Activated gamma-delta T cell treated with anti-CD3 and anti-CD28 coated beads, Interleukin-2, amount 50 U/mL, for 16 hours (primary cell): ENCODE measurements around the gene STXBP6.
"Not testable (repeated sequence)": the region's sequence is repeated elsewhere in the genome, so short reads cannot be mapped to it uniquely, and the experiment has no call there.

Experiments
- DNase-seq: peaks from one replicate; pipeline ENCODE4 v3.0.0-alpha.2; 2020; ENCODE audit warnings: low read depth

The STXBP6 gene

DNA sequence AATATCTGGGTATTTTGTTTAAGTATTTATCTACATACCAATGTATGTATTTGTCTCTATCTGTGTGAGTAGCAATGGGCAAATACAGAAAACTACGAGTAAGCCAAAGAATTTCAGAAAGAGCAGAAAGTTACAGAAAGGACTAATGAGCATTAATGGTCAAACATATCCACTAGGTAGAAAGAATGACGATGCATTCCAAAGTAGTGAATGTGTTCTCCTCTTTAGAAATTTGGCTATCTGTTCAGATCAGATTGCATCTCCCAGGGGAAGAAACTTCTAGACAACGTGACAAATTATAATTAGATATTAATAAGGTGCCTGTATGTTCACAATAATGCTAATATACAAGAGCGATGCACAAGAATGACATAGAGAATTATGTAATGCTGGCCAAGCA, 221.5 kb downstream of the STXBP6 start:
- no peak for DNase-seq

DNA sequence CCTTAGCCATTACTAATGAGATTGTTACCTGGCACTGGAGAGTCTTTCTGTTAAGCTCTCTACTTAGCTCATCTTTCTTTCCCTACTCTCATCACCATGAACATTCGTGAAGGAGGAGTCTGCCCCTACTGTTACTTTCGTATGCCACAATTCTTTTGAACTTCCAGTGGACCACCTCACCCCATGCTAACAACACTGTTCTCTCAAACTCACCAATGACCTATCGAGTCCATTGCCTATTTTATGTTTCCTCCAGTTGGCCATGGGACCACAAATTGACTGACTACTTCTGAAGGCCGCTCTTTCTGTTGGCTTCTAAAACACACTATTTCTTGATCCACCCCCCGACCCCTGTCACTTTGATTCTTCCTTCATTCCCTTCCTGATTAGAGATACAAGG, 223.6 kb downstream of the STXBP6 start:
- no peak for DNase-seq

DNA sequence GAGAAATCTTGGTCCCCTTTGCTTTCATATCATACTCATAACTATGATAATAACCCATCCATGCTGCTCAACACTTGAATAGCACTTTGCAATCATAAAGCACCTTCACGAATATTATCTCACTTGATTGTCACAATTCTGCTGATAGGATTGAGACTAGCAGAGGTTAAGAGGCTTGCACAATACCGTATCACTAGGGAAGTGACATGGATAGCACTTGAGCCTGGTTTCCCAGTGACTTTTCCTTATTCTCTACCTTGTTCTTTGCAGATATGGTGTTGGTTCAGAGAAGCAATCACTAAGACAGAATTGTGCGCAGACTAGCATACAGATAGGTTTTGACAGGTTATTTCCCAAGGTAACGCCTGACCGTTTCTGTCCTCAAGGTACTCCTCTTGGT, 229.3 kb downstream of the STXBP6 start:
- DNase-seq: no peak

DNA sequence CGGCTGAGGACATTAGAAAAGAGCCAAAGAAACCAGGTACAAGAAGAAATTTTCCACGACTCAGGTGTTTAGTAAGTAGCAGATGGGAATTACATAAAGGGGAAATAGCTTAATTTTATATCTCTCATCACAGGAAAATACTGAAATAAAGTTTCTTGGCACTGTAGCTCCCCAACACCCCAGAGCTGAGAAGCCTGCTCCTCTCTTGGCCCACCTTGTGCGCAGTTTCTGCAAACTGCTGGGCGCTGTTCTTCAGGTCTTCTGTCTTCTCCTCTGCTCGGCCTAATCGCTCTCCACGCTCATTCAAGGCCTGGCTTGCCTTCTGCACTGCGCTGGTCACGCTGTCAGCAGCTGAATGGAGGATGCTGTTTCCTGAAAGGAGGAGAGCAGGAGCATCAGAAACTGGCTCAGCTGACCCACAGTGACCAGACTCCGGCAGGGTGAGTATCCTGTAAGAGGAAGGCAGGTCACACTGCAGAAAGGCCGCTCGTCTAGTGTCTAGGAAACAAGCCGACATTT, 231.1 kb downstream of the STXBP6 start:
- DNase-seq: no peak

DNA sequence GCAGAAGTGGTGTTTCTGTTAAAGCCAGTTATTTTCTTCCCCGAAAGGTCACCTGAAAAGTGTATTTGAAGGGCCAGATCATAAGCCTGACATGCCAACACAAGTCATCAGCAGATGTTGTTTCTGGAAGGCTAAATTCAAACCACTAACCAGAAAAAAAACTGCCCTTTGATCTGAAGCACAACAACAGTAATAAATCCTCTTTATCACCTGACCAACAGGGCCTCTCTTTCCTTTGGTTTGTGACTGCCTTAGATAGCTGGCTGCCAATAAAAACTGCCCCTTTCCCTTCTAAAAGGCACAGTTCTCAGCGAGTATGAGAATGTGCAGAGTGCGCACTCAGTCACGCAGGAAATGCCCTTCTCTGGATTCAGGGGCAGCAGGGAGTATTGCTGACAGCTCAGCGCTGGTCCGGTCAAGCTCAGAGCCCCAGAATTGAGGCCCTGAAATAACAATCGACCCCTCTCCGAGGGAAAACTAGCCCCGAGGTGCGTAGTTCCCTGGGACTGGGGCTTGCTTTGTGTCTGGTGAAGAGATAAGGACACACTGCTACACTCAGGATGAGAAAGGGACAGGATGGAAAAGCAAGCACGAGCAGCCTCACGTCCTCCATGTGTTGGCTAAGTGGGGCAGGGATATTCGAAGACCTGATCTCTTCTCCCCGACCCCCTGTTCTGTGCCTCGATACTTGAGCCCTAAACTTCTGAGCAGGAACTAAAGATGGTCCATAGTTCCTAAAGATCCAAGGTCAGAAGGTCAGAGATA, 231.7 kb downstream of the STXBP6 start:
- DNase-seq: no peak

DNA sequence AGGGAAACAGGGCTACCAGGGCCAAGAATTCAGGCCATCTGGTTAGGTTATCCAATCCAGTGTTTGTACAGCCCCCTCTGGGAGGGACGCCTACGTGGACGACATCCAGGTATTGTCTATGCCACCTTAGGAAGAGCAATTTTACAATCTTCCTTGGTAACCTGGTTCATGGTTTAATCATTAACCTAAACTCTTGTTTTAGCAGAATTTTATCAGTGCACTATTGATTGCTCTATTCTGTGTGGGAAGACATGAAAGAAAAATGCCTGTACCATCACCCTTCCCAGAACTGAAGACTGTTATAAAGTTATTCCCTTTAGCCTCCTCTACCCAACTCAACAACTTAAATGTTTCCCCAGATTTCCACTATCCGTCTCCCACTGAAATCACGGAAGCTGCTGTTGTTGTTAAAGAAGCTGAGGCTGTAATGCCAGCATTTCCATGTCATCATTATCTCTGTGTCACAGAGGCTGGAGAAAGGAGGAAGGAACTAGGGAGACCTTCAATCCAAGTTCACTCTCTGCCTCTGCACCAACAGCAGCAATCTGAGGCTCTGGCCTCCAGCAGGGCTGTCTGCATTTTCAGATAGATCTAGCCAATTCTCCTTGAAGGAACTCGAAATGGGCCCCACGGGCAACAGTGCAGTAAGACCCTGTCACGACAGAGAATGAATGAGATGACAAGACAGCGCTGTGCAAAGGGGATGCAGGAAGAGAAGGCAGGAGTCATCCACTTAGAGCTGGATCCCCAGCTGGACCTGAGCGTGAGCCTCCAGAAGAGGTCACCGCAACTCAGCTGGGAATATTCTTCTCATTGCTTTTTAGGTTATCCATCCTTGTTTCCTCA, 232.5 kb downstream of the STXBP6 start:
- DNase-seq: no peak

DNA sequence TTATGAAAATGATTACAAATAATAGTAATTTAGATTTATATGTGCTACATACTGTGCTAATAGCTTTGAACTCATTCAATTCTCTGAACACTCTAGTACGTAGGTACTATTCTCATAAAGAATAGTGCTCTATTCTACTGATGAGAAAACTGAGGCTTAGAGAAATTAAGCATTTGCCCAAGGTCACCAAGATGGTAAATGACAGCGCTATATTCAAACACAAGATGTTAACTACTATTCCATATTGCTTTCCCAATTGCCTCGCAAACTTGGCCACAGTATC, 233.1 kb downstream of the STXBP6 start:
- no peak for DNase-seq

DNA sequence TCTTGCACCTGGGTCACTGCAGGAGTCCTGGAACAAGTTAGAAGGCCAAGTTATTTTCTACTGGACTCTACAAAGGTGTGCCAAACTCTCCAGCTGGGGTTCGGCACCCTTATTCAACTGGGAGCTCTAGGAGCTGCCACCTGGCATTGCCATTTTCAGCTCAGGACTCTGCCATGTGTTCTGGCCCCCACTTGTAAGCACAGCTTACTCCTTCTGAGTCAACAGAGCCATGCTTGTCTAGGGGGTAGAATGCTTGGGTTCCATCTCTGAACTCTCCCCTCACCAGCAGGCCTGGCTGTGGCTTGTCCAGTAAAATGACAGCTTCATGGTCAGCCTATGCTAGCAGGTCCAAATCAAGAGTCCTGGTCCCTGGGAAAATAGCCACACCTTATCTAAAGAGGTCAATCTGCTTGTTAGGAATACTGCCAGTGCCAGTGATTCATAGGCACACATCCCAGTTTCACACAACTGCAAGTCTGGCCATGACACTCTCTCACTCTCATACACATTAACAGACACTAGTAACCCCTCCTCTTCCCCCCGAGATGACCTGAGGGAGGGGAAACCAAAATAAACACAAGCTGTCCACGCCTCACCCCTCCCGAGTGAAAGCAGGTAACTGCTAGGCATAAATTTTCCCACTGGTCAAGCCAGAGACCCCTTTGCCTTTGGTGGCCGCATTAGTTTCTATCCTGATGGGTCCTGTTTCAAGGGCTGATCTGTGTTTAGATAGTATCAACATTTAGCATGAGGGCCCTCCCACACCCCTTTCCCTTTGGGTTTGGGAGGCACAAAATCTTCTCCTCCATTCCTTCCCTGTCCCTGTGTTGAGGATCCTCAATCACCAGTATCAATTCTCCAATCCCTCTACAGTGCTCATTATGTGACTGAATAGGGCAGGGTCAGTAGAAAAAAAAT, 233.7 kb downstream of the STXBP6 start:
- no peak for DNase-seq

DNA sequence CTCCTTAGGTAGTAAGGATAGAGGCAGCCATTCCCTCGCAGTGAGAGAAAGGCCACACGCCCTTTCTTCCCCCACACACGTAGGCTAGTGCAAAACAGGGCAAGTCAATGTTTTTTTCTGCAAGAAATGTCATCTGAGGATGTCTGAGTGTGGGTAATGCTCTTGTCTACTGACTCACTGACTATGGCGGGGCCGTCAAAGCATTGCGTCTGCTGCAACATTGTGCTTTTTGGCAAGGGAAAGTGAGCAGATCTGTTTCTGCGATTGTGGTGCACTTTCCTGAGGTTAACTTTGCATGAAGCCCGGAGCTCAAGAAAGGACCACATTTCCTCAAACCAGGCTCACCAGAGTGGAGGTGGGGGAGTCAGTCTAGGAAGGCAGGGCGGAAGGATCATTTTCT, 234.4 kb downstream of the STXBP6 start:
- no peak for DNase-seq

DNA sequence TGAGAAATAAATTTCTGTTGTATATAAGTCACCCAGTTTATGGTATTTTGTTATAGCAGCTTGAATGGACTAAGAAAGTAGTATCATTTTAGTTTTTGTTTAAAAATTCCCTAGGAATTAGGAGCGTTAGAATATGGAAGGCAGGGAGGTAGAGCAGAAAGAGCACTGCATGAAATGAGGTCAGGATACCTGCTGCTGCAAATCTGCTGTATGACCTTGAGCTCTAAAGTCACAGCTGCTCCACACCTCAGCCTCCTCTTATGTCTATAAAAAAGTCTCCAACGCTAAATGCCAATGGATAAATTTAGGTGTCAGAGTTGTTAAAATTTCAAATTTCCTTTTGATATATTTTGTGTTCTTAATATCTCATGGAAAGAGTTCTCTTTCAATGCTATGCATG, 235.0 kb downstream of the STXBP6 start:
- DNase-seq: no peak

DNA sequence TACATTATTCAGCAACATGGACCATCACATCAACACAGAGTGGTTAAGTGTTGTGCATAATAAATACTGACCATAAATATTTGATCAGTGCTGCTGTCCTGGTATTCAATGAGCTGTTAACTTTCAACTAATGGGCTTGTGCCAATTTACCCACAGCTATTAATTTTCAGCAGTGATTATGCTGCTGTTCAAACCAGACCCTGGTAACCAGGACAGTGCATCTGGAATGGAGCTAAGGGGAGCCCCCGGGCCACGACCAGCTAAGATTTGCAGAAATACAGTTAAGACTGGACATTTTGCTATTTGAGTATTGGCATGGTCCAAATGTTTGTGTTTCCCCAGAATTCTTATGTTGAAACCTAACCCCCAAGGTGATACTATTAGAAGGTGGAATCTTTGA, 235.6 kb downstream of the STXBP6 start:
- DNase-seq: no peak

DNA sequence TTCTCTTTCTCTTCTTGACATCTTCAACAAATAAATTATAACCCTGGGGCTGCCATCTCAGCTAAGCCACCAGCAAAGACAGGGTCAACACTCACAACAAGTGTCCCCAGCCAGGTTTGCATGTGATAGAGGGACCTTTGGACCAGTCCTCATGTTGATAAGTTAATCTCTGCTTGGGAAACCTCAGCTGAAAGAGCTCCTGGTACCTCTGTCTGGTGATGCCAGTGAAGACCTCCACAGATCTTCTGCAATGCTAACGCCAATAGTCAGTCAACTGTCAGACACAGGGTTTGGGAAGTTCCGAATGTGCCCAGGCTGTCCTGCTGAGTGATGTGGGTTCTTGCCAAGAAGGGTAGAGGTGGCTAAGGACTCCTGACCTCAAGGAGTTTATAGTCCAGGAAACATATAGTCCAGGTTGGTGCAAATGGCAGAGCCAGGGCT, 236.1 kb downstream of the STXBP6 start:
- no peak for DNase-seq

DNA sequence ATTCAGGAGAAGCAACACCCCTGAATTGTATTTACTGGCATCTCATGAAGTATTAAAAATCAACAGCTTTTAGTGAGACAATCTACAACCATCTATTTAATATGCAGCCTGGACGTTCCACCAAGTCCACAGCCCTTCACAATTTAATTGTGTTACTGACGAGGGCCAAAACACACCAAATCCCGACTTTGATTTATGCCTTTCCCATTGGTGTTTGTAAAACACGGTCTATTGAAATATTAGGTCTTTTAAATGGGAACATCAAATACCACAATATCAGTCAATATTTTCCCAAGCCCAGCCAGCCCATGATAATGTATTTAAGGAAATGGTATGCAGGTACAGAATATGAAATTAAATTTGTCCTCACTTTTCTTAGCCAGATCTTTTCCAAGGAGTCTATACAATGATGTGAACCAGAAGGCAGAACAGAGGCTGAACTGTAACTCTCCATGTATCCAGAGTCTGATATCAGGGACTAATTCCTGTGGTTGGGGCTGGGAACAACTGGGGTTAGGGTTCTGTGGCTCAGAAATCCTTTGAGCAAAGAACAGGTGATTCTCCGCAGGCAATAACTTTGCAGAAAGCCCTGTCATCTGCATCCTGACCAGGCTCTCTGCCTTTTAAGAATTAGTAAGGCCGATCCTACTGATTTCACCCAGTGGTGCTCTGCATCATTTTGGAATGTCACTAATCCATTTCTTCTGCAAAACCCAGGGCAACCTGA, 236.7 kb downstream of the STXBP6 start:
- DNase-seq: no peak

DNA sequence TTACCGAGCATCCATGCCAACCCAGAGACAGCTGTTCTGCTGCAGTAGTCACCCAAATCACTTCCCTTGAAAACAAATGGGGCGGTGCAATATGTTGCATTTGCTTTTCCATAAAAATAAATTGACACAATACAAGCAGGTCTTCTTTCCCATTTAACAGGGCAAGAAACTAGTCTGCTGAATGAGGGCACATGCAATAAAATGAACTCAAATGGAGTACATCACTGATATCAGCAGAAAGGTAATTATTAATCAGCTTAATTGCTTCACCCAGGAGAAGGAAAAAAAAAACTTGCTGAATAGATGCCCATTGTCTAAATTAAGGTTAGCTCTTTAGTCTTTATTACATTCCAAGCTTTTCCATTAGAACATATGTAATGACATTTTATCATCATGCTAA, 240.8 kb downstream of the STXBP6 start:
- no peak for DNase-seq

DNA sequence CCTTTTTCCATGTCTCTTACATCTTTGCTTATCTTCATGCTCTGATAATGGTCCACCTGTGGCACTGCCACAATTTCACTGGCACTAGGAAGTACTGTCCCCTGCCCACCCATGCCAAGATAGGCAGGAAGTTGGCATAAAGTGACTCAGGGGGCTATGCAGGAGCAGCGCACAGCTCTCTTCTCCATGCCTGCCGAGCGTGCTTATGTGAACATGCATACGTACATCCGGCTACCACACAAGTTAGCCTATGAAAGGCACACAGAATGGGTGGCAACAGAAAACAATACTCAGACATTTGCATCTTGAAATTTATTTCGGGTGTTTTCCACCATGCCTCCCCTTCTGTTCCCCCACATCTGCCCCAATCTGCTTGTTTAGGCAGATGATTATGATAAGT, 241.5 kb downstream of the STXBP6 start:
- no peak for DNase-seq

DNA sequence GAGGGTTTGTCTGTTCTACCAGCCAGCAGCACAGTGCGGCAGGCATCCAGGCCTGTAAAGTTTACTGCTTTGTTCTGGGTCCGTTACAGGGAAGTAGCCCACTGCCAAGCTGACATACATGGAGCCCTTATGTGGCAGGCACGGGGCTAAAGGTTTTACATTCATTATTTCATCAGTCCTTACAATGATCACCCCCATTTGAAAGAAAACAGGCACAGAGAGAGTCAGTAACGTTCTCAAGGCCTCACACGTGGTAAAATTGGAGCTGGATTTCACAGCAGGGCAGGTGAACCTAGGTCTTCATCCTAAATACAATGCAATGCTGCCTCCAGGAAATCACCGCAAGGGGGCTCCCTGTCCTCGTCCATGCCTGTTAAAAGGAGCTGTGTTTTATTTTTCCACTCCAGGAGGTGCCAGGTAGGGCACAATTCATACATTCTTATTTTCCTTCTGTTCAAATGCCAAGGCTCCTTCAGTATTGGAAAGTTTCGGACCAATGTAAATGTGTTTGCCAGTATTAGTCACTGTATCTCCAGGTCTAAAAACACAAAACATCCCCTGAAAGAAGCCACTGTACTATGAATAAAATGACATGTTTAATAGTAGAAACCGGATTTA, 243.8 kb downstream of the STXBP6 start:
- no peak for DNase-seq

DNA sequence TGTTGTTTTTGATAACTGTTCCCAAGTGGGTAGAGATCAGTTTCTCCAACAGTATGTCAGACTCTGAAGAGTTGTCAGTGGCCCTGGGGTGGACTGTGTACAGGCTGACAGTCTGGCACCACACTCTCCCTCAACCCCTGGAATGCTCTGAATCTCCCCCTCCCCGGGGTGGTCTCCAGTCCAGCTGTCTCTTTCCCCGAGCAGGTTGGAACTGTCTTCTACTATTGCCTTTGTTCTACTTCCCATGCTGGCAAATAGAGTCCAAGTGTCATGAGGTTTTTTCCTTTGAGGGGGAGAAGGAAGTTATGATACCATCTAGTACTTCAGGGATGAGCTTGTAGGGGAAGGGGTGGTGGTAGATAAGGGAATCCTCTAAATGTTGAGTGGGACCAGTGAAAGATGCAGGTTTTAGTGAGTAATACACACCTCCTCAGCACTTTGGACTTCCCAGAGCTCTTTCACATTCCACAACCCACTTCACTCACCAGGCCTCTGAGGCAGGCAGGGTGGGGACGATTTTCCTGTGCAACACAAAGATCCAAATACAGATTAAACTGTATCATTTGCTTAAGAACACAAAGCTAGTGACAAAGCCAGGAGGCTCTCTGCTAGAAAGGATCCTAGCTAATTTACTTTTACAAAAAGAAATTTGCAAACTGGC, 245.3 kb downstream of the STXBP6 start:
- DNase-seq: no peak

DNA sequence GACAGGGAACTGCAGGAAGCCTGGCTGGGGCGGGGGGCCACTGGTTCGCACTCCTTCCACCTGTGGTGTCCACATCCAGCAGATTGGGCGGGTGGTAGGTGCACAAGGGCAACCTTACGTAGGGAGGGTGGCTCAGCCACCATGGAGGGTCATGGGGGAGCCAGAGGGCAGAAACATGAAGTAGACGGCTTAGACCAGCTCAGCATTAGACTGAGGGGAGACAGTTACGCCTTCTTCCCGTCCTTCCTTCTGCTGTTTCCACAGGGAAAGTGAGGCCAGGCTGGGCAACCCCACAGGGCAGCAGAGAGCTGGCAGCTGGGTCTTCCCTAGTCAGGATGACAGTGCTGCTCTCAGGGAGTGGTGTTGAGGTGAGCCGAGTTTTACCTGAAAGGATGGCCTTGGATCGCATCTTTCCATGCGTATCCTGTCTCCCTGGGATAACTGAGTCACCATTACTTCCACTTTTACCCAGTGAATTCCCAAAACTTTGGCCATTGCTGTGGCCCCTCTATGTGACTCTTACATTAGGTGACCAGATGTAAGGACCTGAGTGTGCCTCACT, 245.9 kb downstream of the STXBP6 start:
- no peak for DNase-seq

DNA sequence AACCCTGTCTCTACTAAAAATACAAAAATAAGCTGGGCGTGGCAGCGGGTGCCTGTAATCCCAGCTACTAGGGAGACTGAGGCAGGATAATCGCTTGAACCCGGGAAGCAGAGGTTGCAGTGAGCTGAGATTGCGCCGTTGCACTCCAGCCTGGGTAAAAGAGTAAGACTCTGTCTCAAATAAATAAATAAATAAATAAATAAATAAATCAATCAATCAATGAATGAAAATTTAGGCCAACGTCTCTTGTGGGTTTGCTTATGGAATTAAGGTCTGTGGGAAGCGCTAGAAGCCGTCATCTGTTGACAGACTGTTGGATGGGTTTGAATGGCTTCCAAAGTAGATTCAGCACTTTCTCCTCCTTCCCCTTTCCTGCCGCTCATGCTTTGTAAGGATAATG, 246.5 kb downstream of the STXBP6 start:
- DNase-seq: not testable (repeated sequence)

DNA sequence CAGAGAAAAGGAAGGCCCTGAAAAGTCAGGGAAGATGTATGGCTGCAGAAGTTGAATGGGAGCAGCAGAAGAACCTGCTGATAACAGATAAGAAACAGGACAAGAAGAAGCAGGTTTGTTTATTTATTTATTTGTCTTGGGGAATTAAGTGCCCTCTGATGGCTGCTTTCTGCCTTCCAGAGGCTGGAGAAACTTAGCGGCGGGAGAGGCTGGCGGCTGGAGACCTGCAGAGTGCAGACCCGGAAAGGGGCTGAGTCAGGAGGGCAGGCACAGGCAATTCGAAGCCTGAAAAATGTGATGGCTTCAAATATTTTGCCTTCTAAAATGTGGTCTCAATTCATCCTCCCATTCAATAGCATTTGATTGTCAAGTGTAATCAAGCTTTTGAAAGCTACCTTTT, 247.7 kb downstream of the STXBP6 start:
- DNase-seq: no peak
